NCI-H2081 (cell line): ENCODE results near the gene KCNQ5.
"Not testable (repeated sequence)": the region's sequence is repeated elsewhere in the genome, so short reads cannot be mapped to it uniquely, and the experiment has no call there.

Source experiments
- DNase-seq, 2 experiments: peaks; one replicate each; lab custom pipeline; 2025; lab: John Stamatoyannopoulos, UW

The KCNQ5 gene

GRCh38 chr6:72621291-72622093 is at the start of gene KCNQ5:
Gene KCNQ5 (plus strand): TSS chr6:72622064.
- DNase-seq = peak in 1 of 2 experiments; percentile 46

DNA sequence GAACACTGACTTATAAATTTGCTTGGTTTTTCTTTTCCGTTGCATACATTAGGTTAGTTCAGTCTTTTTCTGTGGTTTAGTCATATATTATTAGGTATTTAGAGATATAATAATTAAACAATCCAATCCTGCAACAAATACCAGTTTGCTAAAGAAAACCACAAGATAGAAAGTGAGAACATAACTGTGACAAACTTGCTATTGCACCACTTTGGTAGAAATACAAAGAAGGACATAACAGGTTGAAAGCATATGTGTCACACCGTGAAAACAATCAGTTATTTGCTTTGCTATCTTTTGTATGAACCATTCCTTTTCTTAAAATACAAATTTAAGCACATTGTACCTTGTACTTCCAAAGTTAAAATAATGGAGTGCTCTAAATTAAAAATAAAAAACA is 42.0 kb upstream of the KCNQ5 start:
- DNase-seq = no peak

GRCh38 chr6:72580281-72580940 is 41.5 kb upstream of the KCNQ5 start:
- DNase-seq = peak; percentile 25 to 58

DNA sequence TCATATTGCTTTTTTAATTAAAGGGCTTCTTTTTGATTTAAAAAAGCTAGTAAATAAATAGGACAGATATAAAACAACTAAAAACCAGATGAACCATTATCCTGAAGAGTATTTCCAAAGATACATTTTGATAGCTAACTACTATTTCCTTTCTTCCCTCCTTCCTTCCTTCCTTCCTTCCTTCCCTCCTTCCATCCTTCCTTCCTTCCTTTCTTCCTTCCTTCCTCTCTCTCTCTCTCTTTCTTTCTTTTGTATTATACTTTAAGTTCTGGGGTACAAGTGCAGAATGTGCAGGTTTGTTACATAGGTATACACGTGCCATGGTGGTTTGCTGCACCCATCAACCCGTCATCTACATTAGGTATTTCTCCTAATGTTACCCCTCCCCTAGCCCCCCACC is 40.9 kb upstream of the KCNQ5 start:
- DNase-seq = not testable (repeated sequence)

DNA sequence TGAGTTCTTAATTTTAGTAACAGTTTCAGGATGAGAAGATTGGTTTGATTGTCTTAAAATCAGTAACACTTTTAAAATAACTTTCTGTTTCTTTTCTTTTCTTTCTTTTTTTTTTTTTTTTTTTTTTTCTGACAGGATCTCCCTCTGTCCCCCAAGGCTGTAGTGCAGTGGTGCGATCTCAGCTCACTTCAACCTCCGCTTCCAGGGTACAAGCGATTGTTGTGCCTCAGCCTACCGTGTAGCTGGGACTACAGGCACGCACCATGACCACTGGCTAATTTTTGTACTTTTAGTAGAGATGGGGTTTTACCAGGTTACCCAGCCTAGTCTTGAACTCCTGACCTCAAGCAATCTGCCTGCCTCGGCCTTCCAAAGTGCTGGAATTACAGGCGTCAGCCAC is 33.7 kb upstream of the KCNQ5 start:
- no peak for DNase-seq

DNA sequence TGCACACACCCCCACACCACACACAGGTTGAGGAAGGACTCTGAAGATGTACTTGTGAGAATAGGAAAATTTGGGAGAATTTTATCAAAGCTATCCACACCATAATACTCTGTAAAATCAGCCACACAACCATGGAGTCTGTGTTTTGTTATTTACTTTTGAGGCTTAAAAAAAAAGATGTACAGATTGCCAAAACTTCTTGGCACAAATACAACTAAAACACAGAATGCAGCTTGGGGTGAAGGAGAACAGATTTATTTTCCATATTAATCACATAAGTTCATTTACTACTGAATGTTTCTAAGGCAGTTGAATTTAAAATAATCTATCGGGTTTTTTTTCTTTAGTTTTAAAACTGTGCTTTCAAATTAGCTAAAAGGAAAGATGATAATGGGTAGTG is 32.8 kb upstream of the KCNQ5 start:
- no peak for DNase-seq

DNA sequence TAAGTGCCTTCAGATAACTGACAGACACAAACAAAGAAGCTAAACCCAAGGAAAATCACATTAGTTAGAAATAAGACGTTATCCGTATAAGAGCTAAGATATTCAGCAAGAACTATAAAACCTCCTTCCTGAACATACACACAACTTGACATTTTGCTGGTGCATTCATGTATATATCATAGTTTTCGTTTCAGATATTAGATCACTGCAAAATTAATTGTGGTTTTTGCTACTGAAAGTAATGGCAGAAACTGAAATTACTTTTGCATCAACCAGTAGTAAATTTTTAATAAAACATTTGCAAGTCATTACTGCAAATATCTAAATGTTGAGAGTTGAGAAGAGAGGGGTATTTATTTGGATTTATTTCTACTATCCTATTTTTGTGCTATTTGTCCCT is 26.1 kb upstream of the KCNQ5 start:
- DNase-seq = no peak

DNA sequence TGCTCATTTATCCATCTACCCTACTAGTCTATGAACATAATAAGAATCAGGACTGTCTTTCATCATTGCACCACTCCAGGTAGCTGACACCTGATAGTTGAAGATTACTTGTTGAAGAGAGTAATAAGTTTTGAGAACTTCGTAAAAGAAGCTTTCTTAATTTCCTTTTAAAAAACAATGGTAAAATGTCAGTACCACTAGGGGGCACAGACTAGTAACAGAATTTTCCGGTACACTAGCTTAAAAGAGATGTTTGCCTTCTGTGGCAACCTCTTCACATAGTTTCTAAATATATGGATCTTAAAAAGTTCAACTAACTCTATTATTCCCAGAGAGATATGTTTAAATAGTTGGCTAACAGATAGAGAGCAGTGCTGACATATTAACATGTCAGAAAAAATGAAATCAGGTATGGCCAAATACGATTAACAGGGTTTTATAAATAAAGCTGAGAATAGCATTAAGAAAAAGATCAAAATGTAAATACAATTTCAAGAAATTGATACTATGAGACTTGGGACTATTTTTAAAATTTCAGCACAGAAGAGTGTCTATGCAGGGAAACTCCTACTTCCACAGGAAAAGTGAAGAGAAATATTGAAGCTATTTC is 5.4 kb upstream of the KCNQ5 start:
- DNase-seq = peak; percentile 22 to 26

GRCh38 chr6:72617721-72618120 is 4.1 kb upstream of the KCNQ5 start:
- no peak for DNase-seq

DNA sequence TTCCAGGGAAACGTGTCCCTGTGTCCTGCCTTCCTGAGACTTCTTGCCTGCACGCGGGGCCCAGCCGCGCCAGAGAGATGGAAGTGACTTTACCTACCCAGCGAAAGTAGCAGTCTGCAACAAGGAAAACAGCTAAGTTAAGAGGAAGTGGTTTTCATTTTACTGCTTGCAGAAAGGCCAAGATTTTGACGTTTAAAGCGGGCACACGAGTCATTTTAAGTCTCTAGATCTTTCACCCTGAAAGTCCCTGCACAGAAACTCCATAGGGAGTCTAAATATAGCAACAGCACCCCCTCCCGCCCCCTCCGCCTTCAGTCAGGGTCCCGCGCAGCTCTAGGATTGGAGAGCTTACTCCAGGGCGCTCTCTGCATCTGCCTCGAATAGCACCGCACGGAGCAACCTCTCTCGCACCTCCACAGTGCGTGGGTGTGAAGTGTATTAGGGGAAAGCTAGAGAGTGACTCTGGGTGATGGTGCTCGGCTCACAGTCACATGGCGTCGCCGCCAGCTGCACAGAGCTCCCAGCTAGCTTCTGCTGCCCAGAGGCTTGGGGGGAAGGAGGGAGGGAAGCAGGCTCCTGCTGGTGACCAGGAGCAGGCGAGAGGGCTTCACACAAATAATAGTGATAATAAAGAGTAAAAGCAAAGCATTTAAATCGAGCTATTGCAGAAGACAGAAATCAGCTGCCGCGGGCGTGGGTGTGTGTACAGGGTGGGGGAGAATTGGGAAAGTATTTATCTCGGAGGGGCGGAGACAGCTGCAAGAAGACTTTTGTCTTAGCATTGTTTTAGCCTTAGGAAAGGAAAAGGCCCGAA is 1.8 kb upstream of the KCNQ5 start:
- DNase-seq = peak in 1 of 2 experiments; percentile 1

DNA sequence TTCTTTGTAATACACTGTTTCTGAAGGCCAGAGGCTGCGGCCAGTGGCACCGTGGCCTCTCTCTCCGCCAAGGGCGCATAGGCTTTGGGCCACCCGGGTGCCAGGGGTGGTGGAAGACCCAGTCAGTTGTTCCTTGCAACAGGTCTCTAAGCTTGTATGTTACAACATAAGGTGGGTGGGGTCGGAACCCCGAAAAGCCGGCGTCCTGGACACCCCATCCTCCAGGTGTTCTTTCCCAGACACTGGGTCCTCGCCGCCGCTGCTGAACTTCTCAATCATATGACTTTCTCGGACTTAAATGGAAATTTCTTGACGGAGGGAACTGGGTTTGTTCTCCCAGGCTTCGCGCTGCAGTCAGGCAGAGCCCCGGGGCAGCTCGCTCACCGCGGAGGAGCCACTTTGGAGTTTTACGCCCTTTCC is 983 bp upstream of the KCNQ5 start:
- no peak for DNase-seq

GRCh38 chr6:72622094-72622940 is 453 bp downstream of the KCNQ5 start:
- DNase-seq = peak; percentile 60 to 81

GRCh38 chr6:72623808-72624207 is 1.9 kb downstream of the KCNQ5 start:
- no peak for DNase-seq

DNA sequence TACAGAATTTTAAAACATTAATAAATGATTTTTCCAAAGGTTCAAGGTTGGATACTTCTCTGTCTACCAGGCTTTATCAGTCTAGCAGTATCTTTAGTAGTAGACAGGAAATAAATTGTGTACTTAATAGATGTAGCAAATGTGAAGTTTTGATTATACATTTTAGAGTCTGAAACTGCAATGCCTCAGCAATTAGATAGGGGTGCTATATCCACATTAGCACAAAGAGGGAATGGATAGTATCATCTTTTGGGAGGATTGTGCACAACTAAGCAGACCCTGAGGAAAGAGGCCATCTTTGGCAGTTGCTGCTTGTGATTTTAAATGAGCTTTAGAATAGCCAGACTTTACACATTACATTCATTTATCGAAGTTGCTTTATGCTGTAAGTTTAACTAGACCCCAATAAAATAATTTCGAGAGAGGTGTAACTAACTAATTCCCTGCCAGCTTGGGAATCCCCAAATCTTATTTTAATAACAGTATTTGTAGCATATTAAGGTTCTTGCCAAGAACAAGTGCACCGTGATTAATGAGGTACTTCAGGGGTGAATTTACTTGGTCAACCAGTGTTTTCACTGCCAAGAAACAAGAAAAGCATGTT is 2.8 kb downstream of the KCNQ5 start:
- DNase-seq = peak; percentile 10 to 56

GRCh38 chr6:72626126-72626525 is 4.3 kb downstream of the KCNQ5 start:
- no peak for DNase-seq

GRCh38 chr6:72627539-72627938 is 5.7 kb downstream of the KCNQ5 start:
- DNase-seq = no peak

DNA sequence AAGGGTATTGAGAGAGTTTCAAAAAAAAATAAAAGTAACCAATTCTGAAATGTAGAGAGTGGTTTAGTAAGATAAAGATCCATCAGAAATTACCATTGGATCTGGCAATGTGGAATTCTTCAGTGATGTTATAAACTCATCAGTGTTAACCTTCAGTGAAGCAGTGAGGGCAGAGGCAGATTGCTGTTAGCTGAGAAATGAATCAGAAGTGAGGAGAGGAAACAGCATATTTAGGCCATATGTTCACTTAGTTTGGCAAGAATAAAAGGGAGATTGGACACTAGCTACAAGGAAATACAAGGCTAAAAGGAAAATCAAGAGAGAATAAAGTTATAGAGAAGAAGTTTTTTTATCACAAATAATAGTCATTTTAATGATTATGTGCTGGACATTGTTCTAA is 9.6 kb downstream of the KCNQ5 start:
- DNase-seq = no peak

DNA sequence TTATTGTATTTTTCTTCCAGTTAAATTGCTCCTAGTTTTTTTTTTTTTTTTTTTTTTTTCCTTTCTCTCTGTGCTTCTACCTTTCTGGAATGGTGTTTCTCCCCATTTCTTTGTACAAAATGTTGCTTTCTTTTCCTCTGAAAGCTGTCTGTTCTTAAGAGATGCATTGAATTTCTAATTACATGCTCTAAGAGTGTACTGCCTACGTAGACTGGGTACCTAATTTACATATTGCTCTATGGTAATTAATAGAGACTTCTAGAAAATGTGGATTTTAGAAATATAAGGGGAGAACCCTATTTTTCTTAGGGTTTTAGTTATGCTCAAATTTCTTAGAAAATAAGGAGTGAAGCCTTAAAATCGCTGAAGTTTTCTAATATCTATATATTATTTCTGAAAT is 13.8 kb downstream of the KCNQ5 start:
- DNase-seq = no peak

DNA sequence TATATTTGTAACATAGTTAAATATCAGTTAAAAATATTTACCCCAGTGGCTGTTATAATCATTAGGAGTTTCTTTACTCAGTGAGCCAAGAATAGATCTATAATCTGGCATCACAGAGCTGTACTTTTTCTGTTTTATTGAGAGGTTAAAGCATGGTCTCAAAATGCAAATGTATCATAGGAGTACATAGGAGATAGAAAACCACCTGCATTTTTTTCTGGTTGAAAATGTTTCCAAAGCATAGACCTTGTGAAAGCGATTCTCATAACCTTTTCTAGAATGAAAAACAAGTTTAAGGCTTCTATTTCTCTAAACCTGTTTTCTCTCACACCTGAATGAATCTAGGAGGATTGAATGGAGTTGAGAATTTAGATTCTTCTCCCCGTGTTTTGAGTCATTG is 14.4 kb downstream of the KCNQ5 start:
- DNase-seq = no peak

DNA sequence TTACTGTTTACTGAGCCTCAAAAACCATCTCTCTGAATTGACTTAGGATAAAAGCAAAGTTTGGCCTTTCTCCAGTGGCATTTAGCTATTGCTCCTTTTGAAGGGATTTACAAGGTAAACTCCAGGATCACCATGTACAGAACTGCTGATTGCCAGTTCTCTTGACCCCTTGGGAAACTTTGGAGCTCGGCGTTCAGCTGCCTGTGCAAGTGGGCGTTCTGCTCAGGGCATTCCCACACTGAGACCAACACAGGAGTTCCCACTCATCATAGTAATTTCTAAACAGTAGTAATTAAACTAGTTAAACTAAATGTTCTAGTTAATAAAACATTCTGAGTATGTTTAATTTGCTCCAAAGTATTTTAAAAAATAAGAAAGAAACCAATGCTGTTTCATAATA is 14.9 kb downstream of the KCNQ5 start:
- no peak for DNase-seq
